ENCODE measurements around the gene NFATC4.
"Not testable (repeated sequence)": the region's sequence is repeated elsewhere in the genome, so short reads cannot be mapped to it uniquely, and the experiment has no call there.

Gene NFATC4

GRCh38 chr14:24387009-24387345 lies 19.0 kb downstream of the NFATC4 start:
- no peak for DNase-seq (ENCODE audit: low read depth)
- TF ChIP-seq, protein P1, sequence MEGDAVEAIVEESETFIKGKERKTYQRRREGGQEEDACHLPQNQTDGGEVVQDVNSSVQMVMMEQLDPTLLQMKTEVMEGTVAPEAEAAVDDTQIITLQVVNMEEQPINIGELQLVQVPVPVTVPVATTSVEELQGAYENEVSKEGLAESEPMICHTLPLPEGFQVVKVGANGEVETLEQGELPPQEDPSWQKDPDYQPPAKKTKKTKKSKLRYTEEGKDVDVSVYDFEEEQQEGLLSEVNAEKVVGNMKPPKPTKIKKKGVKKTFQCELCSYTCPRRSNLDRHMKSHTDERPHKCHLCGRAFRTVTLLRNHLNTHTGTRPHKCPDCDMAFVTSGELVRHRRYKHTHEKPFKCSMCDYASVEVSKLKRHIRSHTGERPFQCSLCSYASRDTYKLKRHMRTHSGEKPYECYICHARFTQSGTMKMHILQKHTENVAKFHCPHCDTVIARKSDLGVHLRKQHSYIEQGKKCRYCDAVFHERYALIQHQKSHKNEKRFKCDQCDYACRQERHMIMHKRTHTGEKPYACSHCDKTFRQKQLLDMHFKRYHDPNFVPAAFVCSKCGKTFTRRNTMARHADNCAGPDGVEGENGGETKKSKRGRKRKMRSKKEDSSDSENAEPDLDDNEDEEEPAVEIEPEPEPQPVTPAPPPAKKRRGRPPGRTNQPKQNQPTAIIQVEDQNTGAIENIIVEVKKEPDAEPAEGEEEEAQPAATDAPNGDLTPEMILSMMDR (IDR thresholded peaks at IDR 0.05; ENCODE audit: insufficient read depth, low read depth, low read length, missing control alignments) = no peak

DNA sequence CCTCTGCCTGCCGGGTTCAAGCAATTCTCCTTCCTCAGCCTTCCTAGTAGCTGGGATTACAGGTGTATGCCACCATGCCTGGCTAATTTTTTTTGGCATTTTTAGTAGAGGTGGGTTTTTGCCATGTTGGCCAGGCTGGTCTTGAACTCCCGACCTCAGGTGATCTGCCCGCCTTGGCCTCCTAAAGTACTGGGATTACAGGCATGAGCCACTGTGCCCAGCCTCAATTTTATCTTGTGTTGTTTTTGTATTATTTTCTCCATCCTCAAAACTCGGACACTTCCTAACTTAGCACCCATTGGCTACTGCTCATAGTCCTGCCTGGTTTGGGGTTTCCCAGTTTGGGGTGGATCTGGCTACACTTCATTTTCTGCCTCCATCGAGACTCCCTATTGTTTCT lies 19.6 kb downstream of the NFATC4 start:
- not testable (repeated sequence) for DNase-seq (ENCODE audit: low read depth)

More at GRCh38 chr14:24387009-24387345, 19.0 kb downstream of the NFATC4 start:
- H3K4me3 ChIP-seq (ENCODE audit: low read length) = no peak overlapping the region

GRCh38 chr14:24388474-24389179 lies 20.6 kb downstream of the NFATC4 start:
- DNase-seq (ENCODE audit: low read depth) = no peak
- no peak overlapping the region for H3K4me3 ChIP-seq (ENCODE audit: low read length)
- TF ChIP-seq, protein P1 (IDR thresholded peaks at IDR 0.05; ENCODE audit: insufficient read depth, low read depth, low read length, missing control alignments) = no peak

More for the DNA sequence above, 19.6 kb downstream of the NFATC4 start:
- H3K4me3 ChIP-seq (ENCODE audit: low read length) = not testable (repeated sequence)

GRCh38 chr14:24389226-24389848 lies 21.4 kb downstream of the NFATC4 start:
- DNase-seq (ENCODE audit: low read depth) = peak; percentile 26
- H3K4me3 ChIP-seq (ENCODE audit: low read length) = no peak overlapping the region
- TF ChIP-seq, protein P1 (IDR thresholded peaks at IDR 0.05; ENCODE audit: insufficient read depth, low read depth, low read length, missing control alignments) = no peak

- DNase-seq (ENCODE audit: low read depth) = peak; percentile 30
- TF ChIP-seq, protein P1 (IDR thresholded peaks at IDR 0.05; ENCODE audit: insufficient read depth, low read depth, low read length, missing control alignments) = no peak
- H3K4me3 ChIP-seq (ENCODE audit: low read length) = no peak overlapping the region
These were observed 22.9 kb downstream of the NFATC4 start for GRCh38 chr14:24390701-24391468.

DNA sequence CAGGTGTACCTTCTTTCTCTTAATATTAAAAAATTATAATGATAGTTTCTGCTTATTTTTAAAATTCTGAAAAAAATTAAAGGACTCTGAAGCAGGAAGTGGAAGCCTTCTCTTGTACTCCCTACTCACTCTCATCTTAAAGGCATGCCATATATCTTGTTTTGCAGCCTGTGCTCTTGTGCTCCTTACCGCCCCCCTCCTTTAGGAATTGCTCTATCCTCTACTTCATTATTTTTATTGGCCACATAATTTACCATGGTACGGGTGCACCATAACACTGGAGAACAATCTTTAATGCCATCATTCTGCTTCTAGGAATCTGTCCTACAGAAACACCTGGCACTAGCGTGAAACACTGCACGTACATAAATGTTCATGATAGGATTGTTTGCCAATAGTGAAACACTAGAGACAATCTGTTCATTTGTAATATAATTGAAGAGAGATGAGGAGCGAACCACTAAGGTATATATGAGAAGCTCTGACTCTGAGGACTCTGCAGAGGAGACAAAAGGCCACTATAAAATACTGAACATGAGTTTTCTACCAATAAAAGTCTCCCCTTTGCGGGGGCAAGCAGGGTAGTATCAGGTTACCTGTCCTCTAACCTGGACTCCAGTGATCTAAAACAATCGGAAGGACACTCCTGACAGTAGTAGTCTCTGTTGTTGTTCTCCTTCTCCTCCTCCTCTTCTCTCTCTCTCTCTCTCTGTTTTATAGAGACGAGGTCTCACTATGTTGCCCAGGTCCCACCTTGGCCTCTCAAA lies 24.5 kb downstream of the NFATC4 start:
- peak overlapping the region; percentile 25 for H3K4me3 ChIP-seq (ENCODE audit: low read length)
- DNase-seq (ENCODE audit: low read depth) = peak; percentile 93
- TF ChIP-seq, protein P1 (IDR thresholded peaks at IDR 0.05; ENCODE audit: insufficient read depth, low read depth, low read length, missing control alignments) = peak; percentile 49

GRCh38 chr14:24394275-24394674 lies 26.3 kb downstream of the NFATC4 start:
- DNase-seq (ENCODE audit: low read depth) = peak; percentile 30
- no peak overlapping the region for H3K4me3 ChIP-seq (ENCODE audit: low read length)
- TF ChIP-seq, protein P1 (IDR thresholded peaks at IDR 0.05; ENCODE audit: insufficient read depth, low read depth, low read length, missing control alignments) = peak; percentile 30
